Measurements from ENCODE around the gene SOS2.

DNA sequence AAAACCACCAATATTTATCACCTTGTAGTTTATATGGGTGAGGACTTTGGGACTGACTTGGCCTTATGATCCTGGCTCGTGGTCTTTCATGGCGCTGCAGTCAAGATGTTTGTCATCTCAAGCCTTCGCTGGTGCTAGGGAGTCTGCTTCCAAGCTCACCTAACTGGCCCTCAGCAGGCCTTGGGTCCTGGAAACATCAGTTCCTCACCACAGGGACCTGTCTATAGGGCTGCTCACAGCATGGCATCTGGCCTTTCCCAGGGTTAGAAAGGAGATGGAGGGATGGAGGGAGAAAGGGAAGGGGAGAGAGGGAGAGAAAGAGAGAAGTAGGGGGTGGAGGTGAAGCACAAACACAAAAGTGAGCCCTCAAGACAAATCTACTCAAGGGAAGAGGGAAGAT lies 146.7 kb downstream of the SOS2 start:
- TF ChIP-seq, protein P1, sequence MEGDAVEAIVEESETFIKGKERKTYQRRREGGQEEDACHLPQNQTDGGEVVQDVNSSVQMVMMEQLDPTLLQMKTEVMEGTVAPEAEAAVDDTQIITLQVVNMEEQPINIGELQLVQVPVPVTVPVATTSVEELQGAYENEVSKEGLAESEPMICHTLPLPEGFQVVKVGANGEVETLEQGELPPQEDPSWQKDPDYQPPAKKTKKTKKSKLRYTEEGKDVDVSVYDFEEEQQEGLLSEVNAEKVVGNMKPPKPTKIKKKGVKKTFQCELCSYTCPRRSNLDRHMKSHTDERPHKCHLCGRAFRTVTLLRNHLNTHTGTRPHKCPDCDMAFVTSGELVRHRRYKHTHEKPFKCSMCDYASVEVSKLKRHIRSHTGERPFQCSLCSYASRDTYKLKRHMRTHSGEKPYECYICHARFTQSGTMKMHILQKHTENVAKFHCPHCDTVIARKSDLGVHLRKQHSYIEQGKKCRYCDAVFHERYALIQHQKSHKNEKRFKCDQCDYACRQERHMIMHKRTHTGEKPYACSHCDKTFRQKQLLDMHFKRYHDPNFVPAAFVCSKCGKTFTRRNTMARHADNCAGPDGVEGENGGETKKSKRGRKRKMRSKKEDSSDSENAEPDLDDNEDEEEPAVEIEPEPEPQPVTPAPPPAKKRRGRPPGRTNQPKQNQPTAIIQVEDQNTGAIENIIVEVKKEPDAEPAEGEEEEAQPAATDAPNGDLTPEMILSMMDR (IDR thresholded peaks at IDR 0.05; ENCODE audit: insufficient read depth, low read length, poor library complexity, severe bottlenecking): no peak
- no peak for TF ChIP-seq EZH2phosphoT487 (conservative IDR thresholded peaks at IDR 0.05; ENCODE audit: low read length)

All from SU-DHL-6 (cell line).